Activated CD8-positive, alpha-beta memory T cell treated with anti-CD3 and anti-CD28 coated beads, Interleukin-2, amount 50 U/mL, for 1 hour (primary cell): ENCODE measurements around the gene GAS1.

Experiments used
- DNase-seq: peaks from one replicate; pipeline ENCODE4 v3.0.0-alpha.2; 2020; ENCODE audit errors: extremely low read depth

The GAS1 gene

GRCh38 chr9:86965636-86966395, 18.5 kb upstream of the GAS1 start:
- no peak for DNase-seq

GRCh38 chr9:86962692-86963091, 15.4 kb upstream of the GAS1 start:
- DNase-seq = no peak

DNA sequence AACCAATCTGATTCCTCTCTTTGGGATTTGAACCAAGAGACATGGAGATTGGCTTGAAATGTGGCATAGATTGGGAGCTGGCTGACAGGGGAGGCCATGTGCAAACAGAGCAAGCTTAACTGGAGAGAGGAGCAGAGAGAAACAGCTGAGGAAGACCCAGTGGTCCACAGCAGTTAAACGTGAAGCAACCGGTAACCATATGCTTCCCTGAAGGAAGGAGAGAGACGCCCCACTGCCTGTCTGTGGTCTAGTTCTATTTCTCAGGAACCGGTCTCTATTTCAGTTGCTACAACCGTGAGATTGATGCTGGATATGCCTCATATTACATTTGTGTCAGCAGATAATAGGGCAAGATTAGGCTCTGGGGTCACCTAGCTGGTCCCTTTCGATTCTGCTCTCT, 13.6 kb upstream of the GAS1 start:
- no peak for DNase-seq

- DNase-seq = no peak
Observed at GRCh38 chr9:86958203-86958602, 10.9 kb upstream of the GAS1 start.

GRCh38 chr9:86955561-86955960, 8.3 kb upstream of the GAS1 start:
- no peak for DNase-seq

- DNase-seq = no peak
Observed at GRCh38 chr9:86955042-86955441, 7.7 kb upstream of the GAS1 start.

GRCh38 chr9:86953181-86953580, 5.9 kb upstream of the GAS1 start:
- DNase-seq = no peak

DNA sequence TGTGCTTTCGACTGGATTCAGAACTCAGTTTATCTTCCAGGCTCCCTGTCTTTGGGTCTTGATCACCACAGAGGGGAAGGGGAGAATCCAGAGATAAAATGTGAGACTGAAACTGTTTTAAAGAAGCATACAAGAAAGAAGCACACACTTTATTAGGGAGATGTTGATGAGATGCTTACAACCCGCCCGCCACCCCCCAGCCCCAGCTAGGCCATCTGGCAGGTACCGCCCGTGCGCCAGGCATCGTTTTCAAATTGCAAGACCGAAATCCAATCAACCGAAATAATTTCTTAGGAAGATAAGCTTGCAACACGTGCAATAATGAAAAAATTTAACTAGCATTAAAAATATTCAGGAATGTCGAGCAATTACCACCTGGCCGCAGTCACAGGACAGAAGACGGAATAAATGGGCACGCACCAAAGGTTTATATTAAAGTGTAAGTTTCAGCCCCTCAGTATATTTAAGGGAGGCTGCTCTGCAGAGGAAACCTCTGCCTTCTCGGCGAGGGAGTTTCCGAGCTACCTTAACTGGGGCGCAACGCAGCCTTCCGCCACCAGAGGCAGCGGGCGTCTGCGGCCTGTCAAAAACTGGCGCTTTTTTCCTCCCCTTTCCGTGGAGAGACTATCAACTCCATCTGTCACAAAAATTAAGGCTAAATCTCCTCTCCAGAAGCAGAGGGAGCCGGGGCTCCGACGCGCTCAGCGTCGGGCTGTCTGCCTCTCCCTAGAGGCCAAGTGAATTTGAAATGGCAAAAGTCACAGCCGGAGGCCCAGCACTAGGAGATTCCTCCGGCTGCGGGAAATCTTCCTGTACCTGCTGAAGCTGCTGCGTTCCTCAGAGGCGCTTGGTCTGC, 996 bp upstream of the GAS1 start:
- peak; percentile 9 for DNase-seq

- DNase-seq = peak; percentile 11
Observed at GRCh38 chr9:86946201-86947145, 833 bp downstream of the GAS1 start.

DNA sequence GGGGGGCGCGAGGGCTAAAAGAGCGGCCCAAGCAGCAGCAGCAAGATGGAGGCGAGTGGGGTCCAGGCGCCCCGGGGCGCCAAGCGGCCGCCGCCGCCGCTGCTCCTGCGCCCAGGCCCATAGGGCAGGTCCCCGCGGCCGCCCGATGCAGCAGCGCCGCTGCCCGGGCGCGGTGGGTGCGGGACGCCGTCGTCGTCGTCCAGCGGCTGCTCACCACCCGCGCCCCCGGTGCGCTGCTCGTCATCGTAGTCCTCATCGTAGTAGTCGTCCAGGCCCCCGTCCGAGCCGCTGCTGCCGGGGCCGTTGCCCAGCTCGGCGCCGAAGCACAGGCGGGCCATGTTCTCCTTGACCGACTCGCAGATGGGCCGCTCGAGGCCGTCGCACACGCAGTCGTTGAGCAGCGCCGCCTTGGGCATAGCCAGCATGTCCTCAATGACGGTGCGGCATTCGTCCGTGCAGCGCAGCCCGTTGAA, 1.5 kb downstream of the GAS1 start:
- DNase-seq = no peak

DNA sequence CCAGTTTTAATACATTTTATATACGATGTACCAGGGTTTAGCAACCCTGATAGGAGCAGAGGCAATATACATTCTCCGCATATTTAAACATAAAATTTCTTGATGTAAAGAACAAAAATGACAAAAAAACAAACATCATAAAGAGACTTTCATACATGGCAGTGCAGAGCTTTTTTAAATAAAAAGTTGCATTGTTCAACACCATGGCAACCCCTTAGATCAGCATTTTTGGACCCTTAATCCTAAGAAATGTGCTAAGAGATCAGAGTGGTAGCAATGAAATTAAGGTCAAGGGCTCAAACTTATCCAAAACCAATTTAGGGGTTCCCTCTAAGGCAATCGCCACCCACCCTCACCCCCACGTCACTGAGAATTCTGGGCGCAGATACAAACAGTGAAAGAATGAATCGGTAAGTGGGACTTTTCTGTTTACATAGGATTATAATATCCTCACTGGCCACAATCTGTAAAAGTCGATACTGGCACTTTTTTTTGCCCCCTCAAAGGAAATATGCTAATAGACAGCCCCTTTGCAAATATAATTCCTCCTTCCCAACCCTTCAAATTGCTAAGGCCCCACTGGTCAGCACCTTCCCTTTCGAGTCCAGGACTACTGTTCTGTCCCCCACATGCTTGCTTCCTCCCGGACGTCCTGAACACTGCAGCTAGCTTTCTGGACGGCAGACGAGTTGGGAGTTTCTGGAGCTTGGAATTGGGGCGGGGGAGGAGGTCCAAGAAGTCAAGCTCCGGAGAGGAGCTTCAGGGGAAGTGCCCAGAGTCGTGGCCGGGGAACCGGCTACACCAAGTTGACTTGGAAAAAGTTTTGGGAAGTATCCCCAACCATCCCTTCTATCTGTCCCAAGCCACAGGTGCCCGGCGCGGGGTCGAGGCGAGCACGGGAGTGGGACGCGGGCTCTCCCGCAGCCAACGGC, 2.2 kb downstream of the GAS1 start:
- DNase-seq = no peak

DNA sequence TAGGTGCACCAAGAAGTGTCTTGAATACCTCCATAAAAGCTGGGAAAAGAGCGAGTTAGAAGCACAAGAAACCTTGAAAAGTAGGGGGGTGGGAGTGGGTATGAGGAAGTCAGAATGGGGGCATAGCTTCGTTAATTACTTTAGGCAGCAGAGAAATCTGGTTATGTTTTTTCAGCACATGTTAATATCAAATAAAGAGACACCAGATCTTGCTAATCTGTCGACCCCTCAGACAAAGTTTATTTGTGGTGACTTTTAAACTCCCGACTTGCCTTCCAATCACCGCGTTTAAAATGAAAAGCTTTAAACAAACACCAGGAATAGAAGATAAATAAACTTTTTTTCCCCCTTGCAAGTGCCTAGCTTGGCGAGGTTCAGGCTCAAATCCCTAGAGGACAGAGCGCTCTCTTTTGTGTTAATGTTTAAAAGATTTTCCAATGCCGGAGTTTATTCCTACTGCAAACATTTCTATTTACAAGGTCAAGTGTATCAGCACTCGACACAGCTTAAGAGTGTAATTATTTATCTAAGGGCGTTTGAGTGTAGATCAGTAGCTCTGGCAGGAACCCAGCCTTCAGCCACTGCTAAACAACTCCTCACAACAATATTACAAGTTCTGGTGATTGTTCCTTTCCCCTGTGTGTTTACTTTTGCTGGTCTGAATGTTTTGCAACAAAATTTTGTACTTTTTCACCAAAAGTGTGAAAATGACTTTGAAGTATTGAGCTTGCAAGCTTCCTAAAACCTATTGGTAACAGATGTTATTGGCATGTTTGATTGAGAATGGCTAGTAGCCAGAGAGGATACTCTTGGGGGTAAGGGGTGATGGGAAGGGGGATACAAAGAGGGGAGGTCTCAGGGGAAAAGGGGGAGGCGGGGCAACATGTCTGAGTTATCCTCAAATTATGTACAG, 3.8 kb downstream of the GAS1 start:
- DNase-seq = no peak

GRCh38 chr9:86942281-86943200, 4.8 kb downstream of the GAS1 start:
- DNase-seq = no peak

GRCh38 chr9:86941197-86941596, 6.1 kb downstream of the GAS1 start:
- no peak for DNase-seq

- no peak for DNase-seq
Observed at GRCh38 chr9:86940774-86941173, 6.5 kb downstream of the GAS1 start.

DNA sequence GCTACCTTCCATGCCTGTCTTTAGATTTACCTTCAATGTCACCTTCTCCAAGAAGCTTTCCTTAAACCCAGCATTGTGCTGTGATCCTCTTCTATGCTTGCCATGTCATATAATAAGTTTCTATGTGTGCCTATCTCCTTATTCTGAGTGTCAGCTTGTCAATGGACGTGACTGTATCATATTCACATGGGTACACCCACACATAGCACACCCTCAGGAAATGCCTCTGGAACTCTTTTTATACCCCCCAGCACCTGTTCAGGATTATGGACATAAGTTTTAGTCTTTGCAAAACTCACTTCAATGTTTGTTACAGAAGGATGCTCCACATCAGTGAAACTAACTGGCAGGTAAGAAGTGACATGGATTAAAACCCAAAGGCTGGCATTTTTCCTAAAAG, 7.4 kb downstream of the GAS1 start:
- DNase-seq = no peak

DNA sequence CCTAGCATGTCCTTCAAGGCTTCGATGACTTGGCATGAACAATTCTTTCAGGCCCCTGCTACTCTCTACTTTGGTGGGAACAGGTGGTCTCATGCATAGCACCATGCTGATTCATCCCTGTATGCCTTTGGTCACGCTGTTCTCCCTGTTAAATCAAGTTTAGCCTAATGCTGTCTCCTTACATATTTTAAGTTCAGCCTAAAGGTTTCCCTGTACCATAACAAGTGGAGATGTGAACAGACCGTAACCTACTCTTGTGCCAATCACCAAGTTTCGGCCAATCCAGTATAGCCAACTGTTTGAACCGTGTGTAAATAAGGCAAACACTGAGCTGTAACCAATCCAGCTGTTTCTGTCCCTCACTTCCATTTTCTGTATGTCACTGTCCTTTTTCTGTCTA, 8.0 kb downstream of the GAS1 start:
- DNase-seq = no peak

DNA sequence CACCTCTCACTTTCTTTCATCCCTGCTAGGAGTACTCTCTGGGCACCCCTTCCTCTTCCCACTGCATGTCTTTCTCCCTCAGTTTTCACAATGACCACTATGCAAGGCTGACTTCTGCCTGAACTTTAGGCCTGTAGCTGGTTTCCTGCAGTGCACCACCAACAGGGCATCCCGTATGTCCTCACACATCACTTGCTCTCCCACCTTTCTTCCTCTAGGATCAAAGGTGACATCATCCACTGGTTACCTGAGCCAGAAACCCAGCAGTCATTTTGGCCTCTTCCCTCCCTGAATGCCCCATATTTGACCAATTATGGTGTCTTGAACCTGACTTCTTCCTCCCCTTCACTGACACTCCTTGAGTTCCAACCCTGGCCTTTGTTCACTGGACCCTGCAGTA, 8.5 kb downstream of the GAS1 start:
- DNase-seq = no peak

- no peak for DNase-seq
Observed at GRCh38 chr9:86926145-86926544, 21.2 kb downstream of the GAS1 start.
